Karpas-422 (cell line): ENCODE results near the gene LRRK1. TPM values are rescaled to one million over a fixed set of nuclear protein-coding genes. Genes with fewer than 3 reads are reported as not detected.

Experiments
- DNase-seq: peaks from one replicate; pipeline ENCODE4 v3.0.0-alpha.2; 2015
- H2AFZ ChIP-seq: fragments of 200-600 bp; sonication (generic); 2 replicates; pipeline ENCODE4 v1.6.1; 2014; ENCODE audit warnings: antibody characterized with exemption, low read length, mixed read lengths
- H3K27ac ChIP-seq: fragments of 200-600 bp; sonication (generic); 2 replicates; pipeline ENCODE4 v1.5.1; 2014; ENCODE audit warnings: mild to moderate bottlenecking, low read length, moderate library complexity
- H3K27me3 ChIP-seq: fragments of 200-600 bp; sonication (generic); 2 replicates; pipeline ENCODE4 v1.6.1; 2014; ENCODE audit warnings: low read length, mixed read lengths
- H3K36me3 ChIP-seq: fragments of 200-600 bp; sonication (generic); 2 replicates; pipeline ENCODE4 v1.6.1; 2014; ENCODE audit warnings: low read length, mixed read lengths; ENCODE audit not compliant: insufficient read depth
- H3K4me1 ChIP-seq: fragments of 200-600 bp; sonication (generic); 2 replicates; pipeline ENCODE4 v1.6.1; 2014; ENCODE audit warnings: mild to moderate bottlenecking, low read length, mixed read lengths
- H3K4me2 ChIP-seq: fragments of 200-600 bp; sonication (generic); 2 replicates; pipeline ENCODE4 v1.6.1; 2014; ENCODE audit warnings: low read length, low read depth, mild to moderate bottlenecking; ENCODE audit not compliant: poor library complexity, severe bottlenecking
- H3K4me3 ChIP-seq: fragments of 200-600 bp; sonication (generic); 2 replicates; pipeline ENCODE4 v1.5.1; 2014; ENCODE audit warnings: mild to moderate bottlenecking, antibody characterized with exemption, low read length, mixed read lengths
- H3K79me2 ChIP-seq: fragments of 200-600 bp; sonication (generic); 2 replicates; pipeline ENCODE4 v1.6.1; 2014; ENCODE audit warnings: mild to moderate bottlenecking, low read length, mixed read lengths
- H3K9ac ChIP-seq: fragments of 200-600 bp; sonication (generic); 2 replicates; pipeline ENCODE4 v1.6.0; 2014; ENCODE audit warnings: low read length
- H3K9me2 ChIP-seq: fragments of 200-600 bp; sonication (generic), shearing (Covaris generic); replicated peaks from 2 replicates; pipeline ENCODE4 v1.6.0; 2014; ENCODE audit warnings: mild to moderate bottlenecking, low read length, moderate library complexity; ENCODE audit not compliant: insufficient read depth
- H3K9me3 ChIP-seq: fragments of 300-700, 200-600 bp; sonication (generic); 2 replicates; pipeline ENCODE4 v1.6.1; 2014; ENCODE audit warnings: low read length, mixed read lengths
- H4K20me1 ChIP-seq: fragments of 200-600 bp; sonication (generic); 2 replicates; pipeline ENCODE4 v1.6.1; 2014; ENCODE audit warnings: mild to moderate bottlenecking, antibody characterized with exemption, low read length, low read depth; ENCODE audit not compliant: insufficient read depth
- total RNA-seq: library from RNA; depleted of rRNA; stranded (reverse); fragments of >200 nt; shearing (Covaris generic); gene quantifications from 2 replicates; pipeline ENCODE4 v1.2.3, GENCODE V29; 2014; ENCODE audit warnings: low replicate concordance

Gene LRRK1
- total RNA-seq, 1 experiment from 2014 or later, result 46.6 TPM

DNA sequence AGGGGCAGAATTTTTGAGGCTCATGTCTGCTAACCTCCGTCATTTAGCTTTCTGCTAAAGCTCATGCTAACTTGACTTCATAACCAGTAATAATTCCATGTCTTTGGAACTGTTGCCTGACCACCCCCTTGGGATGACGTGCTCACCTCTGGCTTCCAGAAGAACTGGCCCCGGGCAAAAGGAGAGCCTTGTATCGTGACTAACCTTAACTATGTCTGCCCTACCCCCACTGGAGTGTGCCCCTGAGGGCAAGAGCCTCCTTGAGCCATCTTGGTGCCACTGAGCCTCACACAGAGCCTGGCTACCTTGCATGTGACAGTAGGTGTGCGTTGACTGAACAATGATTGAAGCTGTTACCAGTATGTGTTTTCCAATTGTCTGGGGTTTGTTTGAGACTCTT lies 4.7 kb downstream of the LRRK1 start:
- no peaks in the 10 kb centered on the region for H3K9me3 ChIP-seq
- peaks cover 27% of the 10 kb centered on the region for H4K20me1 ChIP-seq
- H3K79me2 ChIP-seq, result peaks cover 70% of the 10 kb centered on the region
- H3K4me3 ChIP-seq, result no peak overlapping the region
- peaks cover 84% of the 10 kb centered on the region for H3K4me1 ChIP-seq
- peak; percentile 60 for DNase-seq
- H3K9me2 ChIP-seq, result no peaks in the 10 kb centered on the region
- H3K27ac ChIP-seq, result peak overlapping the region; percentile 98
- H3K4me2 ChIP-seq, result peak overlapping the region; percentile 89
- H3K36me3 ChIP-seq, result peaks cover 64% of the 10 kb centered on the region
- no peaks in the 10 kb centered on the region for H3K27me3 ChIP-seq
- peak overlapping the region; percentile 96; the same call in 1 of the 2 replicates for H3K9ac ChIP-seq
- no peak overlapping the region for H2AFZ ChIP-seq

DNA sequence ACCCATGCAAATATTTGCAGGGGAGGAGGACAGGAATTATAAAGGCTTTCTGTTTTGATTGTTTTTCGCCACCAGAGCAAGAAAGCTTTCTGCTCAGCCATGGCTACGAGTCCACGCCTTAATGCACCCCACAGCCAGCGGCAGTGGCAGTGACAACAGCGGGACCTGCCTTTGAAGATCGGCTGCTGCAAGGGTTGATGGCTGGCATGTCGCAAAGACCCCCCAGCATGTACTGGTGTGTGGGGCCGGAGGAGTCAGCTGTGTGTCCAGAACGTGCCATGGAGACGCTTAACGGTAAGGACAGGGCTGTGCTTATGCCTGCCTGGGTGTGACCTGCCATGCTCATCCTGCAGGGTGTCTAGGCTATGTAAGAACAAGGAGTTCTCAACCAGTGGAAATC lies 5.3 kb downstream of the LRRK1 start:
- no peaks in the 10 kb centered on the region for H3K9me2 ChIP-seq
- H3K79me2 ChIP-seq, result peaks cover 73% of the 10 kb centered on the region
- H3K4me2 ChIP-seq, result peak overlapping the region; percentile 89
- no peak overlapping the region for H3K9ac ChIP-seq
- H3K27me3 ChIP-seq, result no peaks in the 10 kb centered on the region
- no peak overlapping the region for H2AFZ ChIP-seq
- peaks cover 90% of the 10 kb centered on the region for H3K4me1 ChIP-seq
- peak overlapping the region; percentile 98 for H3K27ac ChIP-seq
- H3K4me3 ChIP-seq, result no peak overlapping the region
- no peaks in the 10 kb centered on the region for H3K9me3 ChIP-seq
- peak; percentile 44 for DNase-seq
- H4K20me1 ChIP-seq, result peaks cover 27% of the 10 kb centered on the region
- H3K36me3 ChIP-seq, result peaks cover 70% of the 10 kb centered on the region

DNA sequence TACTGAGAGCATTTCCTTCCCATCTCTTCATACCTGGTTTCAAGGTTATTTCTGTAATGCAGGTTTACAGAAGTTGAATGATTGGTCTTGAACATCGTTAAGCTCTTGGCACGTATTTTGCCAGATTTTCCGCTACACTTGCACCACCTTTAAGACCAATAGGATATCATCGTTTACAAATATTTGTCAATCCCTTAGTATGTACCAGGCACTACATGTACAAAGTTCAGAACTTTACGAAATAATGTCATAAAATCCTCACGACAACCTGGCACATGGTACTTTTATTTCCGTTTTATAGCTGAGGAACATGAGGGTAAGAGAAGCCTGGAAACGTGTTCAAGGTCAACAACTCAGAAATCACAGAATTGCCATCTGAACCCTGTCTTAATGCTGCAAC lies 6.3 kb downstream of the LRRK1 start:
- H3K9me3 ChIP-seq, result no peaks in the 10 kb centered on the region
- DNase-seq, result no peak
- H3K4me1 ChIP-seq, result peaks cover 98% of the 10 kb centered on the region
- H4K20me1 ChIP-seq, result peaks cover 27% of the 10 kb centered on the region
- H3K4me3 ChIP-seq, result no peak overlapping the region
- H3K79me2 ChIP-seq, result peaks cover 66% of the 10 kb centered on the region
- peaks cover 70% of the 10 kb centered on the region for H3K36me3 ChIP-seq
- H3K9ac ChIP-seq, result peak overlapping the region; percentile 40; the same call in 1 of the 2 replicates
- H2AFZ ChIP-seq, result no peak overlapping the region
- peak overlapping the region; percentile 29 for H3K4me2 ChIP-seq
- no peaks in the 10 kb centered on the region for H3K27me3 ChIP-seq
- H3K9me2 ChIP-seq, result no peaks in the 10 kb centered on the region
- peak overlapping the region; percentile 98 for H3K27ac ChIP-seq

DNA sequence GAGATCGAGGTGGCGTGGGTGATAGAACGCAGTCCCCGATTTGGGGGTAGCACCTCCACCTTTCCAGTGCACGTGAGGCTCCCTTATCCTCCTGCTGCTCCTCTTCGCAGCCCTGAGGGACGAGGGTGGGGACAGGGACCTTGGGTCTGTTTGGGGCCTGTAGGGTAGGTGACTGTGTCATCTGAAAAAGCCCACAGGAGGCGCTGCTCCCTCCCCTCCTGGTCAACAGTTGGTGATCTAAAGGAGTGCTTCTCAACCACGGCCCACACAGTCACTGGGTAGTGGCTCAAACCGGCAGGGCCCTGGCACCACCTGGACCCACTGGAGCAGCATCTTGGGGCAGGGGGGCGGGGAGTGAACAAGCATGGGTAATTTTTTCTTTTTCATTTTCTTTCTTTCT lies 7.1 kb downstream of the LRRK1 start:
- H3K4me2 ChIP-seq, result peak overlapping the region; percentile 29

DNA sequence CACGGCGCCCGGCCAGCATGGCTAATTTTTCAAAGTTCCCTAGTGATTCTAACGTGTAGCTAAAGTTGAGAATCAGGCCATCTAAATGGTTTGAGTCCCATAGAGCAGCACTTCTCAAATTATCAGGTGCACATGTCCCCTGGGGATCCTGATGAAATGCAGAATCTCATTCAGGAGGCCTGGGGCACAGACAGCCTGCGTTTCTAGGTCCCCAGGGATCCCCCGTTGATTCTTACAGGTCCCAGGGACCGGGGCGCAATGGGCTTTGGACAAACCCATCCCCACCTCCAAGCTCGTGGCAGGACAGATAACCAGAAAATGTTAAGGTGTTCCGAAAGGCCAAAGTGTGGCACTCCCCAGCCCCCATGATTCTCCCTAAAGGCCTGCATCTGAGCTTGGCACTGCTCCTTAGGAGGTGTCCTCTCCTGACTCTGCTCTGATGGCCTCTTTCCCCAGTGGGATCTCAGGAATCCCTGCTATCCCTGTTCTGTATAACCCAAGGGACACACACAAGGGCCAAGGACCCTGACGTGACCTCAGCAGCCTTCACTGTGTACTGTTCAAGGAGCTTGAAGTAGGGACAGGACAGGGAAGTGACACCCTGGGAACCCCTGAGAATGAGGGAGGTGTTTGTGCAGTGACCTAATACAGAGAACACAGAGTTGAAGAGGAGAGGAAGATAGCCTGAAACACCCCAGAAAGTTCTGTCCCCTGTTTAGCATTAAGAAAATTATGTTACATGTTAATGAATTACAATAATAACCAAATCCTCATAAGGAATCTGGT lies 8.0 kb downstream of the LRRK1 start:
- H3K27me3 ChIP-seq, result no peaks in the 10 kb centered on the region
- H4K20me1 ChIP-seq, result peaks cover 21% of the 10 kb centered on the region
- H3K4me1 ChIP-seq, result peaks cover 98% of the 10 kb centered on the region
- no peaks in the 10 kb centered on the region for H3K9me2 ChIP-seq
- peaks cover 70% of the 10 kb centered on the region for H3K36me3 ChIP-seq
- peak; percentile 95 for DNase-seq
- H3K9ac ChIP-seq, result peak overlapping the region; percentile 76
- peak overlapping the region; percentile 46 for H3K4me3 ChIP-seq
- peak overlapping the region; percentile 66 for H3K4me2 ChIP-seq
- no peak overlapping the region for H2AFZ ChIP-seq
- peak overlapping the region; percentile 98 for H3K27ac ChIP-seq
- peaks cover 56% of the 10 kb centered on the region for H3K79me2 ChIP-seq
- H3K9me3 ChIP-seq, result no peaks in the 10 kb centered on the region

More for the DNA sequence above, 7.1 kb downstream of the LRRK1 start:
- H3K27ac ChIP-seq, result peak overlapping the region; percentile 98
- H3K4me1 ChIP-seq, result peaks cover 98% of the 10 kb centered on the region
- no peaks in the 10 kb centered on the region for H3K9me2 ChIP-seq
- H3K27me3 ChIP-seq, result no peaks in the 10 kb centered on the region
- H3K79me2 ChIP-seq, result peaks cover 58% of the 10 kb centered on the region
- peaks cover 21% of the 10 kb centered on the region for H4K20me1 ChIP-seq
- H2AFZ ChIP-seq, result no peak overlapping the region
- H3K4me3 ChIP-seq, result no peak overlapping the region
- H3K9ac ChIP-seq, result peak overlapping the region; percentile 40
- peak; percentile 89 for DNase-seq
- H3K36me3 ChIP-seq, result peaks cover 66% of the 10 kb centered on the region
- no peaks in the 10 kb centered on the region for H3K9me3 ChIP-seq

DNA sequence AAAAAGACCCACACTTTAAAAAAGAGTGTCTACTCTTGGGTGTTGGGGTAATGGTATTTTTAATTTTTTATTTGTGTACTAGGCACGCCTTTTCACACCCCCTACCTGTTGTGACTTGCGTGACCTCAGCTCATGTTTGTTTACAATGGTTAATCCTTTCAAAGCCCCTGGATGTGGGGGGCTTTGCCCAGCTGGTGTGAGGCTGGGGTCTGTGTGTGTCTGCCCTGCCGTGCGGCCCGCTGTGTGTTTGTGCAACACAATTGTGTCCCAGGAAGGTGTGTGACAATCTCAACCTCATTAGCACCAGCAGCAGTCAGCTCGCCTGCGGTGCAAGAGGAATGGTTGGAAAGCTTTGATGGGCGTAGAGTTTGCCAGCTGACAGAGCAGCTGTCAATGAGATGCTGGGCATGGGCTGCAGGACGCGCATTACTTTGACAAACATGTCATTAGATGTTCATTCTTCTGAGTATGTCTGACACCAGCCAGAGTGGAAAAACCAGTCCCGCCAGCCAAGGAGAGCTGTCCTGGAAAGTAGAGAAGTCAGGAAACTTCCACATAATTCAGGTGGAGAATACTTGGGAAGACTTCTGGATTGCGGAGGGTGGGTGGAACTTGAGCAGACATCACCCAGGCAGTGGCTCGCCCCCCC lies 9.6 kb downstream of the LRRK1 start:
- Histone ChIP-seq H3K4me3 (peak overlapping the region; percentile 46), H3K79me2 (peaks cover 52% of the 10 kb centered on the region), H3K9me2 (no peaks in the 10 kb centered on the region), H4K20me1 (peaks cover 9% of the 10 kb centered on the region), H3K4me1 (peaks cover 98% of the 10 kb centered on the region), H3K27ac (peak overlapping the region; percentile 98), H3K4me2 (peak overlapping the region; percentile 66), H2AFZ (no peak overlapping the region), H3K27me3 (no peaks in the 10 kb centered on the region), H3K36me3 (peaks cover 66% of the 10 kb centered on the region), H3K9me3 (no peaks in the 10 kb centered on the region), H3K9ac (peak overlapping the region; percentile 76)
- DNase-seq, result peak; percentile 66

DNA sequence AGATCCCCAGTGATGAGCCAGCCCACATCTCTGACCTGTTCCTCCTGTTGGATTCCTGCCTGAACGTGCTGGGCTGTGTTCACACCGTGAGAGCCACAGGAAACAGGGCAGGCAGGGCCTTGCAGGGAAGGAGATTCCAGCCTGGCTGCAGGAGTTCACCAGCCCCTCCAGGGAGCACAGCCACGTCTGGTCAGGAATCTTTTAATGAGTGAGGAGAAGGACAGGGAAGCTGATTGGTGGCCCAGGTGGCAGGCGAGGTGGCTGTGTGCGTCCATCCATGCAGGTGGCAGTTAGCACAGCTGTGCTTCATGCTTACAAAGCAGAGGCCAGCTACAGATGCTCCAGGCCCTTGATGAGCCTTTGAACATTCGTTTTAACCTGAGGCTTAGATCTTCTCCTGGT lies 10.5 kb downstream of the LRRK1 start:
- Histone ChIP-seq H3K9me3 (no peaks in the 10 kb centered on the region), H3K4me1 (peaks cover 98% of the 10 kb centered on the region), H3K27ac (peak overlapping the region; percentile 98), H3K36me3 (peaks cover 64% of the 10 kb centered on the region), H4K20me1 (peaks cover under 1% of the 10 kb centered on the region; the same call in 1 of the 2 replicates), H3K4me2 (peak overlapping the region; percentile 66), H3K79me2 (peaks cover 47% of the 10 kb centered on the region), H3K4me3 (peak overlapping the region; percentile 46; the same call in 1 of the 2 replicates), H3K27me3 (no peaks in the 10 kb centered on the region), H3K9ac (peak overlapping the region; percentile 76), H2AFZ (no peak overlapping the region), H3K9me2 (no peaks in the 10 kb centered on the region)
- peak; percentile 83 for DNase-seq

DNA sequence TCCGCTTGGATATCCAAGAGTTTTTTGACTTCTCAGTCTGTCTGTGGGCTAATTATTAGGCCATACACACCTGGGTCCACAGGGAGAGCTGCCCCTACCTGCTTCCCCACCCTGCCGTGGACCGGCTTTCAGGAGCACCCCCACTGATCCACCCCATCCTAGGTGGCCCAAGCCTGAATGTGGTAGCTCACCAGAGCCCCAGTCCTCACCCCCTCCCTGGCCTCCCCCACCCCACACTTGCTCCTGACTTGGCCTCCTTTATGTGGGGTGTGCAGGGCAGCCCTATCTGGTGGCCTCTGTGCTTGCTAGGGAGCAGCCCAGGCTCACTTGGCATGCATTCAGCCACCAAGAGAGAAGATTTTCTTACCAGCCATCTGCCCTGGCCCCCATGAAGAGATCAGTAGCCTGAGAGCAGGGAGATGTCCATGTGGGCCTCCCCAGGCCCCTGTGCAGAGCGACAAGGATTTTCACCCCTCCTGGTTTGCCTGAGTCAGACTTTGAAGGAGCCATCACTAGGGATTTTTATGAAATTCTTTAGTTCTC lies 11.2 kb downstream of the LRRK1 start:
- no peak overlapping the region for H2AFZ ChIP-seq
- peak; percentile 64 for DNase-seq
- peak overlapping the region; percentile 66 for H3K4me2 ChIP-seq
- H3K36me3 ChIP-seq, result peaks cover 62% of the 10 kb centered on the region
- H3K27ac ChIP-seq, result peak overlapping the region; percentile 98
- H3K4me3 ChIP-seq, result peak overlapping the region; percentile 46
- H3K9ac ChIP-seq, result peak overlapping the region; percentile 76
- H4K20me1 ChIP-seq, result no peaks in the 10 kb centered on the region
- no peaks in the 10 kb centered on the region for H3K9me2 ChIP-seq
- no peaks in the 10 kb centered on the region for H3K27me3 ChIP-seq
- peaks cover 99% of the 10 kb centered on the region for H3K4me1 ChIP-seq
- H3K79me2 ChIP-seq, result peaks cover 51% of the 10 kb centered on the region
- no peaks in the 10 kb centered on the region for H3K9me3 ChIP-seq
